ENCODE measurements around the gene FRY. TPM values are rescaled to one million over a fixed set of nuclear protein-coding genes. Genes with fewer than 3 reads are reported as not detected.

The FRY gene
- total and polyA plus RNA-seq, 11 donors = 21.6 to 237 (median 165) TPM

DNA sequence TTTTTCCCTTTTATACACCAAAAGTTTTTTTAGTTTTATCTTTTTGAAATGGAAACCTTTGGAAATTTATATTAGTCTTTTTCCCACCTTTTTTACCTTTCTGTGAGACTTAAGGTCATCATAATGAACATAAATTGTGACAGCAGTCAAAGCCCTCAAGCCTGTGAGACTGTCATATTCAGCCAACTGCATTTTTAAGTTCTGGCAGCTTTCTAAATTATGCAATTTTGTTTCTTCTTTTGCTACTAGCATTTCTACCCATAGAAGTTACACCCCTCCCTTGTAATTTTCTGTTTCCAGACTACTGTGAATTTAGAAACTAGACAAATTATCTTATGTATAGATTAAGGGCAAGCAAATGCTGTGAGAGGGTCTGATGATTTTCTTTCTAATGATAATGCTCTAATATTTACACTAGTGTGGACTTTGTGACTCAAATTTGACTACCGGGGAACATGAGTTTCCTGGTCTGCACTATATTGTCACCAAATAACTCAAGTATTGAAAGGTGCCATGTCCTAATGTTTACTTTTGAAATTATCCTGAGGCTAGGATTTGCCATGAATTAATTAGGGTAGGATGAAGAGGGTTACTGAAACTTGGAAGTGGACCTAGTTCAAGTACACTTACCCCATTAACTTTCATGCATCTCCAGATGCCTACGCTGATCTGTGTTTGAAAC lies 43.7 kb downstream of the FRY start:
- Histone ChIP-seq H3K27me3 (no peaks in the 10 kb centered on the region), H3K36me3 (peaks cover 0 to 18% (median 0%) of the 10 kb centered on the region in 9 donors), H3K27ac (no peak overlapping the region), H3K4me3 (no peak overlapping the region), H3K4me1 (peaks cover 0 to 70% (median 28%) of the 10 kb centered on the region in 12 donors), H3K9me3 (peaks cover 0 to 5% (median 0%) of the 10 kb centered on the region in 12 donors)
- TF ChIP-seq CTCF (IDR thresholded peaks at IDR 0.05) (no peak), POLR2A (IDR thresholded peaks at IDR 0.05) (no peak)
- intact Hi-C loops (cut with DNase I) = no loop called here
- WGBS, 4 donors = 91 to 95% (median 94%) methylated on average over 2 of the region's 2 CpGs
- DNase-seq = no peak
- no peak for ATAC-seq

GRCh38 chr13:32079587-32079986 lies 48.0 kb downstream of the FRY start:
- WGBS, 4 donors = 40 to 56% (median 48%) methylated on average over 3 of the region's 3 CpGs
- Histone ChIP-seq H3K36me3 (peaks cover 0 to 21% (median 0%) of the 10 kb centered on the region in 9 donors), H3K4me3 (no peak overlapping the region), H3K27me3 (no peaks in the 10 kb centered on the region), H3K4me1 (peaks cover 3 to 78% (median 35%) of the 10 kb centered on the region in 12 donors), H3K9me3 (no peaks in the 10 kb centered on the region), H3K27ac (peak overlapping the region in 8 of 12 donors; percentile 8 to 61 (median 32))
- intact Hi-C loops (cut with DNase I) = loop anchor here in 1 of 10 donors (2.0 kb wide), 1 partner anchor 19 kb away; no protein-coding TSS in a partner anchor
- peak in 1 of 4 donors; percentile 35 for ATAC-seq
- TF ChIP-seq POLR2A (IDR thresholded peaks at IDR 0.05) (no peak), CTCF (IDR thresholded peaks at IDR 0.05) (no peak)
- no peak for DNase-seq

- Histone ChIP-seq H3K4me3 (no peak overlapping the region), H3K9me3 (no peaks in the 10 kb centered on the region), H3K27me3 (no peaks in the 10 kb centered on the region), H3K36me3 (peaks cover 0 to 26% (median 0%) of the 10 kb centered on the region in 9 donors), H3K4me1 (peaks cover 3 to 77% (median 28%) of the 10 kb centered on the region in 12 donors), H3K27ac (peak overlapping the region in 8 of 12 donors; percentile 8 to 61 (median 32))
- WGBS, 4 donors = 76 to 83% (median 81%) methylated on average over 1 of the region's 1 CpG
- DNase-seq (no peak), ATAC-seq (peak in 2 of 4 donors; percentile 31 to 34)
- intact Hi-C loops (cut with DNase I) = loop anchor here in 1 of 10 donors (10.0 kb wide), 1 partner anchor 54 kb away; no protein-coding TSS in a partner anchor
- TF ChIP-seq POLR2A (IDR thresholded peaks at IDR 0.05) = no peak
- no peak for TF ChIP-seq CTCF (IDR thresholded peaks at IDR 0.05)
Measured at GRCh38 chr13:32080328-32080744, 48.8 kb downstream of the FRY start.

DNA sequence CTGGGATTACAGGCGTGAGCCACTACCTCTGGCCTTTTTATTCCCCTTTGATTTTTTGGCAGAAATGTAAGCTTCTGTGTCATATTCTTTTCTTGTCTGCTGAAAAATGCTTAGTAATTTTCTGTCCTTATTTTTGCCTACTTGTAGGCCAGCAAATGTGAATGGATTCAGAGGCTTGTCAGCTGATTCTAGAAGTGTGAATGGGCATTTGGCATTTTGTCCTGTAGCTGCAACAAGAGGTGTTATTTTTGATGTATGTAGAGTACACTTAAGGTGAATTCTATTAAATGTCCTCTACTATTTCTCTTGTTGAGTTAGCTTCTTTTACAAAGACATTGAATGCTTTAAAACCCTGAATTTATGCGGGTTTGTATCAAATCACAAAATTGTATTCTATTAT lies 50.0 kb downstream of the FRY start:
- TF ChIP-seq CTCF (IDR thresholded peaks at IDR 0.05) (no peak), POLR2A (IDR thresholded peaks at IDR 0.05) (no peak)
- ATAC-seq (no peak), DNase-seq (no peak)
- intact Hi-C loops (cut with DNase I) = loop anchor here in 1 of 10 donors (10.0 kb wide), 1 partner anchor 53 kb away; no protein-coding TSS in a partner anchor
- Histone ChIP-seq H3K27me3 (no peaks in the 10 kb centered on the region), H3K4me3 (no peak overlapping the region), H3K9me3 (no peaks in the 10 kb centered on the region), H3K36me3 (peaks cover 0 to 28% (median 0%) of the 10 kb centered on the region in 9 donors), H3K27ac (peak overlapping the region in 1 of 12 donors; percentile 35), H3K4me1 (peaks cover 3 to 84% (median 35%) of the 10 kb centered on the region in 12 donors)
- WGBS, 4 donors = 86 to 92% (median 88%) methylated on average over 2 of the region's 2 CpGs

Data from heart left ventricle (tissue), 16 donors.